ENCODE data around the gene UNC13B. TPM values are rescaled to one million over a fixed set of nuclear protein-coding genes. Genes with fewer than 3 reads are reported as not detected.
A peak's percentile ranks its signal among the peaks of the same experiment; 100 is the strongest.

Gene UNC13B
- total RNA-seq (10 to 100 TPM; 30.6 to 33.7 TPM), polyA plus RNA-seq (10 to 100 TPM in 1 of 2 donors, 1 to 10 TPM in 1; 8.0 to 30.0 TPM)
- long read RNA-seq, donor 1, partial matches to known transcripts: 38 of 48 reads
- long read RNA-seq, donor 1, other reads (novel, unspliced or antisense): 10 of 48 reads
- long read RNA-seq, donor 2, partial matches to known transcripts: 13 of 27 reads
- long read RNA-seq, donor 2, other reads (novel, unspliced or antisense): 14 of 27 reads

DNA sequence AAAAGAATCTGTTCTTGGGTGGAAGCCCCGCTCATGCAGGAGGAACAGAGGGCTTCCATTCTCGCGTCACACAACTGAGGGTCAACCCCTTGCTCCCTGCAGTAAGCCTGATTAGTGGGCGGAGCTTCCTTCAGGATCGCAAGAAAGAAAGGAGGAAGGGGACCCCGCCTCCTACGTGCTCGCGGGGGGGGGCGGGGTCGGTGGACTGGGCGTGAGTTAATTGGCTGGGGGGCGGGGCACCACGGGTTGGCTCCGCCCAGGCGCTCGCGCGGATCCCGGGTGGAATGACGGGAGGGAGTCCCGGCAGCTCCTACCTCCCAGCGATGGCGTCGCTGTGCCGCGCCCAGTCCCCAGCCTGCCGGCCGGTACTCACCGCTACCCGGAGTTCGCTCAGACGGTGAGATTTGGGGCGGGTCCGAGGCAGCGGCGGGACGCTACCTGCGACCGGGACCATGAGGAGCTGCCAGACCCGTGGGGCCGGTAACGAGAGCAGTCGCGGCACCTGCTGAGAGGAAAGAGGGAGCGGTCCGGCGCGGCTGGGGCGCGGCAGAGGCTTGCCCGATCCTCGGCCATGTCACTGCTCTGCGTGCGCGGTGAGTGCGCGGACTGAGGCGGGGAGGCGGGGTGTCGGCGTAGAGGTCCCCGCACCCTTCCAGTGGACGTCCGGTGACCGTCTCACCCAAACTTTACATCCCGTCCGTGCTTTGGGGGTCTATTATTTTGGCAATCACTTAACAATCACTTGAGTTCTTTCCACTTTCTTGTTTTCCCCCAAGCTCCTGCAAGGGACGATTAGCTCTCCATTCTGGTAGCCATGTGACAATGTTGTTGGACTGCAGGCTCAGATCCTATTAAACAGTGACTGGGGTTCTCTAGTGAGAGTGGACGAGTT, at the start of gene UNC13B:
Gene UNC13B, plus strand, starts transcription at position 297 of the 892 bp plus-strand sequence. Its CDS starts 275 bp downstream, at position 572.
- H3K4me3 ChIP-seq (ENCODE audit: low read length in 2 of 2): peak within 1 kb of the TSS; percentile 52 to 74
- H3K4me1 ChIP-seq (ENCODE audit: control insufficient read depth in 1 of 2, insufficient read depth in 2 of 2, low read length in 2 of 2): no peaks in the 10 kb centered on the region
- DNase-seq (peak; percentile 95 to 98), ATAC-seq (ENCODE audit: low FRiP score) (peak; percentile 99)
- 0% methylated on average over 59 to 70 of the region's 70 CpGs for WGBS, 2 donors
- no peaks in the 10 kb centered on the region for H3K36me3 ChIP-seq (ENCODE audit: control insufficient read depth in 1 of 2, insufficient read depth in 2 of 2, low read length in 1 of 2)
- H3K9me3 ChIP-seq (ENCODE audit: control insufficient read depth, low read length): no peaks in the 10 kb centered on the region
- intact Hi-C loops (cut with DNase I): loop anchor here in 1 of 2 donors (5.0 kb wide), 1 partner anchor 45 kb away; the partner anchor contains the start of gene ATOSB
- H3K27ac ChIP-seq (ENCODE audit: low read depth in 1 of 2, low read length in 2 of 2): peak within 1 kb of the TSS; percentile 16 to 57
- H3K27me3 ChIP-seq (ENCODE audit: control insufficient read depth in 1 of 2, insufficient read depth in 2 of 2, low read length in 1 of 2): no peaks in the 10 kb centered on the region

DNA sequence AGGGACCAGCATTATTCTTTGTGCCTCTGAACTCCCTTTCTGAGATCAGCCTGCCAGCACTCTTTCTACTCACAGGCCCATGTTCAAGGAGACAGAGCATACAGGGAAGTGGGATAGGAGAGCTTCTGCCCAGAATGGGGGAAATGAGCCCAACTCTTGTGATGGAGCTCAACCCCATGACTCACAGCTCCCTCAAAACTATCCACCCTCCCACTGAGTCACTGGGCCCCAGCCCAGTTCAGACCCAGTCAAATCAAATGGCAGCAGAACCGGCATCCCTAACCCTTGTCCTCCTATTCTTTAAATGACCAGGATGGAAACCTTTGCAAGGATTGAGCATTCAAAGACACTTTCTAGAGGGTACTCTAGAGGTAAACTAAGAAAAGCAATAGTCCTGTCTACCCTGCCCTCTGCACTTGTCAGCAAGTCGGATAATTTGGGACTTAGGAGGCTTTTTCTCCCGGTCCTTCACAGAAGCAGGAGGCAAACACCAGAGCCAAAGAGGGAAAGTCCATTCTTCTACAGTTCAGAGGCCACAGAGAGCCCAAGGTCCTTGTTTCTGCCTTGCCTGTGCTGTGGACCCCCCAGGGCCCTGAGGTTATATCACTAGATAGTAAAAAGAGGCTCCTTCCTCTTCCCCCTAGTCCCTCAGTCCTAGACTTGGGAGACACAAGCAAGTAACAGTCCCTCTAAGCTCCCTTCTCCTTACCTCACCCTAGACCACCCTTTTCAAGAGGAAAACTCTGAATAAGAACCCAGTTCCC, 49.4 kb upstream of the UNC13B start:
- DNase-seq (peak; percentile 83 to 85), ATAC-seq (ENCODE audit: low FRiP score) (no peak)
- Histone ChIP-seq H3K4me1 (ENCODE audit: control insufficient read depth in 1 of 2, insufficient read depth in 2 of 2, low read length in 2 of 2) (no peaks in the 10 kb centered on the region), H3K27ac (ENCODE audit: low read depth in 1 of 2, low read length in 2 of 2) (peak overlapping the region; percentile 35 to 93), H3K27me3 (ENCODE audit: control insufficient read depth in 1 of 2, insufficient read depth in 2 of 2, low read length in 1 of 2) (no peaks in the 10 kb centered on the region), H3K9me3 (ENCODE audit: control insufficient read depth, low read length) (no peaks in the 10 kb centered on the region), H3K4me3 (ENCODE audit: low read length in 2 of 2) (no peak overlapping the region), H3K36me3 (ENCODE audit: control insufficient read depth in 1 of 2, insufficient read depth in 2 of 2, low read length in 1 of 2) (peaks cover 0 to 3% of the 10 kb centered on the region in 2 donors)
- intact Hi-C loops (cut with DNase I): loop anchor here in 1 of 2 donors (5.0 kb wide), 1 partner anchor 120 kb away; no protein-coding TSS in a partner anchor
- 50 to 51% methylated on average over 3 of the region's 3 CpGs for WGBS, 2 donors

DNA sequence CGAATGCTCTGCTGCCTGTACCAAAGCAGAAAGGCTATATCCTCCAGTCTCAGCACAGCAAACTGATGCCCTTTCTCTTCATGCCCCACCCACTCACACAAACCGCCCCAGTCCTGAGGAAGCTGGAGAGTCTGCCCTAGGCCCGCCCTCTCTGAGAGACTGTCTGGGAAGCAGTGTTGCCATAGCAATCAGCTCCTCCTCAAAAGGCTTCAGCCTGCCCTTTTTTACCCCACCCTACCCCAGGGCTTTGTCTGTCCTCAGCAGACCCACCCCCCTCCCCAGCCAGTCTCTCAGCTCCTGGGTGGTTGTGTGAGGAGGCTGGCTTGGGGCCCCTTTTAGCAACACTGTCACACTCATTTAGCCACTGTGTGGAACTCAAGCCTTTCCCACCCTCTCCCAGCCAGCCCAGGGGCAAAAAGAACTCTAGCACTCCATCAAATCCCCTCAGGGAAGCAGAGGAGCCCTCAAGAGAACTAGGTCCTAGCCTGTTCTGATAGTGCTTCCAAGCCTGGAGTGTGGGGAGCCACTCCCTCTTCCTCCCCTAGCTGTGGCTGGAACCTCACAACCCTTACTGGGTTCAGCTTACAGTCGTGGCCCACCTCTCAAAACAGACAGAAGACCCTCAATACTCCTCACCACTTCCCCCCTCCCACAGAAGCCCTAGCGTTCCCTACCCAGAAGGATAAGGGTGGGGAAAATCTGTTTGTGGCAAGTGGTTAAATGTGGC, 47.5 kb upstream of the UNC13B start:
- 1 to 2% methylated on average over 5 of the region's 5 CpGs for WGBS, 2 donors
- ATAC-seq (ENCODE audit: low FRiP score) (peak; percentile 47), DNase-seq (peak; percentile 91 to 95)
- Histone ChIP-seq H3K27me3 (ENCODE audit: control insufficient read depth in 1 of 2, insufficient read depth in 2 of 2, low read length in 1 of 2) (no peaks in the 10 kb centered on the region), H3K9me3 (ENCODE audit: control insufficient read depth, low read length) (no peaks in the 10 kb centered on the region), H3K4me3 (ENCODE audit: low read length in 2 of 2) (peak overlapping the region in 1 of 2 donors; percentile 5), H3K4me1 (ENCODE audit: control insufficient read depth in 1 of 2, insufficient read depth in 2 of 2, low read length in 2 of 2) (no peaks in the 10 kb centered on the region), H3K27ac (ENCODE audit: low read depth in 1 of 2, low read length in 2 of 2) (peak overlapping the region; percentile 62 to 65), H3K36me3 (ENCODE audit: control insufficient read depth in 1 of 2, insufficient read depth in 2 of 2, low read length in 1 of 2) (no peaks in the 10 kb centered on the region)
- intact Hi-C loops (cut with DNase I): loop anchor here in 1 of 2 donors (5.0 kb wide), 1 partner anchor 122 kb away; no protein-coding TSS in a partner anchor

DNA sequence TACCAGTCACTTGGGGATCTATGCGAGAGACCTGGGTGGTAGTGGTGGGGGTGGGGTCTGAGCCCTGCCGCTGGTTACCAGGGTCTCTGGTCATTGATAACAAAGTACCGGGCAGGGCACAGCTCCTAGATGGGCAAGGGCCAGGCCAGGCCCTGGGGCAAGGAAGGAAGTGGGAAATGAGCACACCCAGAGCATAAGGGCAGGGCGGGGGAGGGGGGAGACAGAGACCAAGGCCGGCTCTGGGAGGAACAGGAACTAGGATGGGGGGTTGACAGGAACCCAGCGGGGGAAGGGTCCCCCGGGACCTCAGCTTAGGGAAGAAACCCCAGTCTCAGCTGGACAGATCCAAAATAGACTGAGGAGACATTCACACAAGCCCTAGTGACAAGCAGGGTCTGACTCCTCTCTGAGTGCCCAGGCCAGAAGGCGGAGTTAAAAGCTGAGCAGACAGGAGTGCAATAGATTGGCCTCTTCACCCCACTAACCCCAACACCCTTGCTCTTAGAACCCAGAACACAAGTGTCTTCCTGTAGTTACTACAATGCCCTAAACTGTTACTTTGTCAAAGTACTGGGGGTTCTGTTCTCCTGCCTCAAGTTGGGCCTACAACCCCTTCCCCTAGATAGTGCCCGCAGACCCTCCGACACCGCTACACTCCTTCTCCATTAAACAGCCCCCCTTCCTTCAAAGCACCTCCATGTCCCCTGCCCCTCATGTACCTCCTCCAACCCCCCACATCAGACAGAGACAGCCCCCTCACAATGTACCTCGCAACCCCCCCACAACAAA, 46.8 kb upstream of the UNC13B start:
- peak overlapping the region; percentile 5 to 14 for H3K4me3 ChIP-seq (ENCODE audit: low read length in 2 of 2)
- ATAC-seq (ENCODE audit: low FRiP score) (no peak), DNase-seq (peak; percentile 84 to 85)
- WGBS, 2 donors: 6 to 7% methylated on average over 12 of the region's 12 CpGs
- H3K36me3 ChIP-seq (ENCODE audit: control insufficient read depth in 1 of 2, insufficient read depth in 2 of 2, low read length in 1 of 2): no peaks in the 10 kb centered on the region
- H3K4me1 ChIP-seq (ENCODE audit: control insufficient read depth in 1 of 2, insufficient read depth in 2 of 2, low read length in 2 of 2): no peaks in the 10 kb centered on the region
- H3K9me3 ChIP-seq (ENCODE audit: control insufficient read depth, low read length): no peaks in the 10 kb centered on the region
- H3K27ac ChIP-seq (ENCODE audit: low read depth in 1 of 2, low read length in 2 of 2): peak overlapping the region; percentile 62 to 65
- no peaks in the 10 kb centered on the region for H3K27me3 ChIP-seq (ENCODE audit: control insufficient read depth in 1 of 2, insufficient read depth in 2 of 2, low read length in 1 of 2)
- intact Hi-C loops (cut with DNase I): loop anchor here (5.0 kb wide), 6 partner anchors 42 to 272 kb away; partner anchors contain the start of gene UNC13B (in 1 of the 2)

DNA sequence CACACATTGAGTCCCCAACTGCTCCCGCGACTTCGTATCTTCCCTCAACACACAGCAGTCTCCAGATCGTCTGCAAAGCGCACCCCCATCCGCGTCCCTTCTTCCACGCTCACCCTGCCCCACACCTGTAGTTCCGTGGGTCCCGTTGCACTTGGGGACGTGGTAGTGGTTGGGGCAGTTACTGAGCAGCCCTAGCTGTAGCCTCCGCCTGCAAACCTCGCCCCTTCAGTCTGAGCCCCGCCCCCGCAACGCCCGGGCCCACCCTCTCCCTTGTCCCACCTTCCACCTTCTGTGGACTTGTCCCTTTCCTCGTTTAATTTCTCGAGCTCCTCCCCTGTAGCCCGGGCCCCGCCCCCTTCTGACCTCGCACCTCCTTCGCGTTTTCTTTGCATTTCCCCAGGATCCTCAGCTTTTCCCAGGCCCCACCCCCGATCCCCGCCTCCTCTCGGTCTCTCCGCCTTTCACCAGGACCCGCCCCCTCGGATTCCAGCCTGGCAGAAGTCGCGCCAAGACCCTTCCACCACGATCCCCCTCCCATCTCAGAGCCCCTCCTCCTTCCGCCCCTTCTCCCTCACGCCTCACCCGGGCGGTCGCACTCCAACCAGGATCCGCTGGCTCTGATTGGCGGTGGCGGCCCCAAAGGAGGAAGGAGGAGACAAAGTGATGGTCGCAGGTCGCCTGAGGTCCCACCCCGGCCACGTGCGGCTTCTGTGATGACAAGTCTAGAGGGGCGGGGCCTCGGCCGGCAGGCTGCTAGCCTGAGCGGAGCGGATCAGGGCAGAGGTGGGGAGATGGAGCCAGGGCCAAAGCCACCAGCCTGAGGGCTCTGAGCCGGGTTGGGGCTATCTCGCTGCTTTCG, 45.9 kb upstream of the UNC13B start, which contains the start of gene ATOSB:
Gene ATOSB, minus strand, starts transcription at position 183 of the 859 bp plus-strand sequence. CDS start 7,588 bp downstream, outside the sequence.
- 0 to 1% methylated on average over 53 to 54 of the region's 54 CpGs for WGBS, 2 donors
- H3K36me3 ChIP-seq (ENCODE audit: control insufficient read depth in 1 of 2, insufficient read depth in 2 of 2, low read length in 1 of 2): no peaks in the 10 kb centered on the region
- DNase-seq (peak; percentile 99), ATAC-seq (ENCODE audit: low FRiP score) (peak; percentile 91)
- H3K9me3 ChIP-seq (ENCODE audit: control insufficient read depth, low read length): no peaks in the 10 kb centered on the region
- H3K27me3 ChIP-seq (ENCODE audit: control insufficient read depth in 1 of 2, insufficient read depth in 2 of 2, low read length in 1 of 2): no peaks in the 10 kb centered on the region
- H3K4me3 ChIP-seq (ENCODE audit: low read length in 2 of 2): peak within 1 kb of the TSS; percentile 5 to 14
- H3K27ac ChIP-seq (ENCODE audit: low read depth in 1 of 2, low read length in 2 of 2): peak within 1 kb of the TSS; percentile 62 to 75
- H3K4me1 ChIP-seq (ENCODE audit: control insufficient read depth in 1 of 2, insufficient read depth in 2 of 2, low read length in 2 of 2): no peaks in the 10 kb centered on the region
- intact Hi-C loops (cut with DNase I): loop anchor here (1.0 to 5.0 kb wide), 9 partner anchors 41 to 361 kb away; partner anchors contain the start of gene UNC13B (in 1 of the 2)

DNA sequence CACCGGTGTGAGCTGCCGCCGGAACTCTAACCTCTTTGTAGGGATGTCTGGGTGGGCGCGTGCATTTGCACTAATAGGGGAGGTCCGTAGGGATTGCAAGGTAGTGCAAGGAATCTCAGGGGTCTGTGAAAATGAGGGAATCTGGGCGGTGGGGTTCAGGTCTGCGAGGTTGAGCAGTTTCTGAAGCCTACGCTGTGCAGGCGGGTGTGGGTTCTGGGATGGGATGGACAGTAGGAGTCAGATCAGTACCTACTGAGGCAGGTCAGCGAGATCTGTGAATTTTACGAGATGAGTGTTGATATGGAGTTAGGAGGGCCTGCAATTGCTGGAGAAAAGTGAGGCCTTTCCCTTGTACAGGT, 45.3 kb upstream of the UNC13B start:
- no peaks in the 10 kb centered on the region for H3K4me1 ChIP-seq (ENCODE audit: control insufficient read depth in 1 of 2, insufficient read depth in 2 of 2, low read length in 2 of 2)
- intact Hi-C loops (cut with DNase I): loop anchor here (1.0 to 5.0 kb wide), 9 partner anchors 41 to 361 kb away; partner anchors contain the start of gene UNC13B (in 1 of the 2)
- no peaks in the 10 kb centered on the region for H3K27me3 ChIP-seq (ENCODE audit: control insufficient read depth in 1 of 2, insufficient read depth in 2 of 2, low read length in 1 of 2)
- H3K4me3 ChIP-seq (ENCODE audit: low read length in 2 of 2): peak overlapping the region in 1 of 2 donors; percentile 11
- no peaks in the 10 kb centered on the region for H3K9me3 ChIP-seq (ENCODE audit: control insufficient read depth, low read length)
- 0 to 1% methylated on average over 12 of the region's 12 CpGs for WGBS, 2 donors
- no peaks in the 10 kb centered on the region for H3K36me3 ChIP-seq (ENCODE audit: control insufficient read depth in 1 of 2, insufficient read depth in 2 of 2, low read length in 1 of 2)
- H3K27ac ChIP-seq (ENCODE audit: low read depth in 1 of 2, low read length in 2 of 2): peak overlapping the region in 1 of 2 donors; percentile 75
- DNase-seq (no peak), ATAC-seq (ENCODE audit: low FRiP score) (peak; percentile 0)

All from aorta (tissue), 5 donors.